Activated effector memory CD4-positive, alpha-beta T cell treated with anti-CD3 and anti-CD28 coated beads, Interleukin-2, amount 50 U/mL, for 16 hours (primary cell): ENCODE data around the gene MYOF.
"Not testable (repeated sequence)": the region's sequence is repeated elsewhere in the genome, so short reads cannot be mapped to it uniquely, and the experiment has no call there.

Experiments used
- DNase-seq: peaks from one replicate; pipeline ENCODE4 v3.0.0-alpha.2; 2020

Gene MYOF

DNA sequence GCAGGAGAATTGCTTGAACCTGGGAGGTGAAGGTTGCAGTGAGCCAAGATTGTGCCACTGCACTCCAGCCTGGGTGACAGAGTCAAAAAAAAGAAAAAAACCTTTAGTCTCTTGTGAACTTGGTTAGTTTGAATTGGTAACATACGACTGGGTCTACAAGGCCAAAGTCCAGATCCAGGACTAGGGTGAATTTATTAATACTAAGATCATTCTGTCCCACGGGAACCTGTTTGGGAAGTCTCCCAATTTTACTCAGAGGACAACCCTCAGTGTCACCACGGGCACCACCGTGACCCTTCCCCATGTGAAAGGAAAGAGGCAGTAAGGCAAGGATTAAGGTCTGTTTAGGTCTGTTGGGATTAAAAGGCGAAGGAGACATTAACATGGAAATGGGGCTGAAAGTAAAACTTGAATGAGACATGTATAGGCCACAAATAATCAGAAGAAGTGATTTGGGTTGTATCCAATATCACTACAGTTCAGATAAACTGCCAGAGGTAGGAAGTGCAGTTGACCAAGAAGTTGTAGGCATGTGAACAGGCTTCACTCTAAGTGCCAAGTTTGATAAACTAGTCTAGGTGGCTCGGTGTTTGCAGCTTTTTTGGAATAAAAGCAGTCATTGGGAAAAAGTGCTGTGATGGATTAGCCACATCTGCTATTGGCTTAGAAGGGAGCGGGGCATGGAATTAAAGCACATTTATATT, 30.7 kb downstream of the MYOF start:
- DNase-seq: no peak

DNA sequence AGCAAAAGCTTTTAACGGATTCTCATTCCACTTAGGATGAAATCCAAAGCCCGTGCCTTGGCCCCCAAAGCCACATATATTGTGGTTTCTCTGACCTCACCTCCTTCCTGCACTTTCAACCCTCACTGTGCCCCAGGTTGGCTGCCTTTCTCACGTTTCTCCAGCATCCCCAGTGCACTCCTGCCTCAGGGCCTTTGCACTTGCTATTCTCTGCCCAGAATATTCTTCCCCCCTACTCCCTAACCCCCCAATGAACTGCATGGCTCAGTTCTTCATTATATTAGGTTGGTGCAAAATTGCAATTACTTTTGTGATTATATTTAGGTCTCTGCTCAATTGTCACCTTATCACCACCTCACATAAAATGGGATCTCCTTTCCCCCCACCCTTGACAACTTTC, 34.2 kb downstream of the MYOF start:
- no peak for DNase-seq

DNA sequence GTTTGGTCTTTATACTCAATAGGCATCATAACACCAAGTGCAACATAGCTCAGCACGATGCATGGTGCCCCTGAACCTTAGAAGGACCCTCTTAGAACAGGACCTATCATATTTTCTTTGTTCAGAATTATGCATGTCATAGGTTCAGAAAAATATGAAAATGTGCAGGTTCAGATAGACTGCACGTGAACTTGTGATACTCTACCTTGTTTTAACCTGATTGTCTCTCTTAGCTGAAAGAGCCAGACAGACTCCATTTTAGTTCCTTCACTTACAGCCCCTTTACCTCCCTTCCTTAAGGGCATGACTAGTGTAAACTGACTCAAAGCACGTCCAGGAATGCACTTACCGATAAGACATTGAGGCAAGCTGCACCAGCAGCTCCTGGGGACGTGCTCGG, 35.1 kb downstream of the MYOF start:
- DNase-seq: no peak

DNA sequence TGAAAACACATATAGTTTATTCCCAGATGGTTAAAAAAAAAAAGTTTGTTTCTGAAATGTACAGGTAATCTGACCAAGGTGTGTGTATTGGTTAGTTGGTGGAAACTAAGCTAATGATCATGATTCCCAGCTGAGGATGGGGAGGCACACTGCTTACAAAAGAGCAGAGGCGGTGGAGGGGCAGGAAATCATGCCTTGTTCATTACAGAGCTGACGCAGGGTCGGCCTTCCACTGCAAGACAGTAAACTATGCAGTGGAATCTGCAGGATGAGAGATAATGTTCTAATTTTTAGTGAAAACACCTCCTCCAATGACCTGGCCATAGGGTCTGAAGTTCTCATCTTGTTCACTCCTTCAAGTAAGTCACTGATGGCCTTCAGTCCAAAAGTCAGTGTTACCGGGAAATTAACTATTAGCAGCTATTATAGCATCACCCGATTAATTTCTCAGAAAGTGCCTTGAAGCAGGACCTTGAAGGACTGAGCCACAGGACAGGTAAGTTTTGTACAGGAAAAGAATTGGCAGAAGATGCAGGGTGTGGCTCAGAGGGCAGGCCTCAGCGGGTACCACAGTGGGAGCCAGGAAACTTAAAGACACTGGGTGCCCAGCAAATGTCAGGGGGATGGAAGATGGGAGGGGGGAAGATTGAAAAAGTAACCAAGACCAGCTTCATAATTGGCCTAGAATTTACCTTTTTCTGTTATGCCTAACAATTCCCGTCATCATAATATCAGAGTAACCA, 36.0 kb downstream of the MYOF start:
- DNase-seq: no peak

DNA sequence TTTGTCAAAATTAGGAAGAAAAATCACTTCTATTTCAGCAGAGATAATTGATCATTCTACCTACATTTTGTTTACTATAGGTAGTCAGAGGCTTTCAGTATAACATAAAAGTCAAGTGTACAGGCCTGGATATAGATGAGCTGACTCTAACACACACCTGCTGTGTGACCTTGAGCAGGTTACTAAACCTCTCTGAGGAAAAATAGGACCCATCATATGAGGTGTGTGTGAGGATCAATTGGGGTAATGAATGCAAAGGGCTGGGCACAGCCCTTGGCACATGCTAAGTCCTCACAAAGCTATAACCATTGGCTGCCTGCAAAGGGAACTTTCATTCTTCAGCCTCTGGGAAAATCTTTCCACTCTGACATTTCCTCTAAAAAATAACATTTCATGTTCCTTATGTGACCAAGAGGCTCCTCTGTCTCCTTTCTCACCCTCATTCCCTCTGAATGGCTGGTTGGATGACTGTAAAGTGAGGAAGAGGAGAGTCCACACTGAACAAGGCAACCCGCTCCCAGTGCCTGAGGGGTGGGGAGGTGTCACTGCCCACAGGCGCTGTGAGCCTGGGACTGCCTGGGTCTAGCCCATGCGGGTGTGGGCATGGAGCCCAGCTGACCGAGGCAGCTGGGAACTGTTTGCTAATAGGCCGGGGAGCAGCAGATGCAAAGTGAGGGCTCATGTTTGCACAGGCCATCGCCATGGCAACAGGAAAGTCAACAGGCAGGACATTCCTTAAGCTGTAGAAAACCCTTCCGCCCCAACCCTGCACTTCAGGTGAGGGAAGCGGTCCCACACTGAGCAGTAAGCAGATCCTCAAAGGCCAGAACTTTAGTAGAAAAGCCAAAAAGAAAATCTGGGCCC, 36.8 kb downstream of the MYOF start:
- DNase-seq: no peak

DNA sequence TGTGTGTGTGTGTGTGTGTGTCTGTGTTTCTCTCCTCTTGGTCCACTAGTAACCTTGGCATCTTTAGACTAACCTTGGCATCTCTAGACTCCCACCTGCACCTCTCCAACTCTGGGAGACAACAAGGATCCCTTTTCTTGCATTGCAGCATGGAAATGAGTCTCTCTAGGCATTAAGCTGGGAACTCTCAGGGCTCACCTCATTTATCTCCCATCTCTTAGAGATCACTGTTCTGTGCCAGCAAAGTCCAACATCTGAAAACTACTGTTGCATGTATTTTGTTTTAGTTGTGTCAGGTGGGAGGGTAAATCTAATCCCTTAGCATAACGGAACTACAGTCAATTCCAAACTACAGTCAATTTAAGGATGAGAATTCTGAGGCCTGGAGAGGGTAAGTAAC, 38.7 kb downstream of the MYOF start:
- DNase-seq: no peak

DNA sequence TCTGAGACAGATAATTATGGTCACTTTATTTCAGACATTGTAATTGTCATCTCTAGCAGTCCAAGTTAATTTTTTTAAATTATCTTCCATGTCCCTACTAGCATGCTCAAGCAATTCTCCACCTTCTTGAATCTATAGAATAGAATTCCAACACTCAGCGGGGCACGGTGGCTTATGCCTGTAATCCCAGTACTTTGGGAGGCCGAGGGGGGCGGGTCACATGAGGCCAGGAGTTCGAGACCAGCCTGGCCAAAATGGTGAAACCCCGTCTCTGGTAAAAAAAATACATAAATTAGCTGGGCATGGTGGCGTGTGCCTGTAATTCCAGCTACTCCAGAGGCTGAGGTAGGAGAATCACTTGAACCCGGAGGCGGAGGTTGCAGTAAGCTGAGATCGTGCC, 39.4 kb downstream of the MYOF start:
- DNase-seq: not testable (repeated sequence)

DNA sequence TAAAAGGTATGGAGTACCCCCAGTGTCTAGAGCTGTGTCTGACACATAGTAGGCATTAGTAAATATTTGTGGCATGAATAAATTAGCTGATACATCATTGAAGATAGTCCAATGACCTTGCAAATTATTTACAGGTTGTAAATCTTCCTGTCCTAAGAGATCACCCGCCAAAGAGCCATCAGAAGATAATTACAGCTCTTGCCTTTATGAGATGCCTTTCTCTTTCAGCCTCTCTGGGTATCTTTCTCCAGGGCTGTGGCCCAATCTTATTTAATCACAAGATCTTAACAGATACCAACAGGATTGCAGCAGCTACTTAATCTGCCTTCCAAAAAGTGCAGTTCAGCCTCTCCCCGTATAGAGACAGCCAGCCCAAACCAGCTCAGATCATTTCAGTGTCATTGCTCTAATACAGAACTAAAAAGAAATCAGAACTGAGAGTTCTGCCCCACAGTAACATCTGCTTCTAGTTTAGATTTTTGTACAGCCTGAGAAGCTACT, 41.5 kb downstream of the MYOF start:
- DNase-seq: no peak

DNA sequence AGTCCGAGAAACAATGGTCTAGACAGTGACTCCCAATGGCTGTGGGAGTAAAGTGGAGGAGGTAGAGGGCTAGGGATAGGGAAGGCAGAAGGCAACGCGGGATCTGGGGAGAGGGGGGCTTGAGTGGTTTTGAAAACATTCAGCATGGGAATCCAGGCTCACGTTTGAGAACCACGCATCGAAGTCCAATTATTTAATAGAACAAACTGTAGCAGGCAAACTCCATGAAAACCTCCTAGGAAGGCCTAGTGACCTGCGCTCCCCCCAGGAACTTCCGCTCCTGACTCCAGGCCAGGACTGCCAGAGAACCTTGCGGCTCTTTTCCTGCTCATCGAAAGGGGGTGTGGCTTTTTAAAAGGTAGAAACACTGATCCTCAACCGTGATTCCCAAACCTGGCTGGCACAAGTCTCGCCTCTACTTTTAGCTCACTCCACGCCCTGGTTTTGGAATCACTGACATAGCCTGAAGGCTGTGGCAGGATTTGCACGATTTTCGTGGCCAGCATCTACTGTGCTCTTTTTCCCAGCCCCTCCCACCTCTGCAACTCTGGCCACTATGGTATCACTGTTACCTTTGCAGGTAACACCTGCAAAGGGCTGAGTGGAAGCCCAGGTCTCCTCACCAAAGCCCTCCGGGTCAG, 43.4 kb downstream of the MYOF start:
- DNase-seq: no peak

DNA sequence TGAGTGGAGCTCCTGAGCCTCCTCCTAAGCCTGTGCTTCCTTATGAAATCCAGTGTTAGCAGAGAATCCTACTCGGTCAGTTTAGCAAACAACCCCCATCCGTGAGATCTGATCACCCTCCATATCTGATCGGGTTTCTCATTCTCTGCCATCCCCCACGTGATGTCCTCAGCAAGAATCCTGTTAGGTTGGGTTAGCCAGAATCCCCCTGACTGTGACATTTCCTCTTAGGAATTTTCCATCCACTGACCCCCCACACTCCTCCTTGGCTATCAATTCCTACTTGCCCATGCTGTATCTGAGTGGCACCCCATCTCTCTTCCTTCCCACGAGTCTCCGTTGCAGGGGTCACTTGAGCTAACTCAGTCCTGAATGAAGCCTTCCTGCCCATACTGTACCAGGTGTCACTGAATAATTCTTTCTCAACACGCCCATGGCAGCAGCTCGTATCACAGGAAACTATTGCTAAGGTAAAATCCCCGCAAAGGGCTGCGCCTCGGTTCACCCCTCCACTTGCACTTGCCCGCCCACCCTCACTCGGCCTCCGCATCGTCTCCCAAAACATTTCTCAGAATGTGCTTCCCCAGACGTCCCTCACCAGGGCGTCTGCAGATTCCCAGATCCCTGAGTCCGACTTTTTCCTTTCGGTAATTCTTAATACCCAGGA, 44.1 kb downstream of the MYOF start:
- DNase-seq: no peak

DNA sequence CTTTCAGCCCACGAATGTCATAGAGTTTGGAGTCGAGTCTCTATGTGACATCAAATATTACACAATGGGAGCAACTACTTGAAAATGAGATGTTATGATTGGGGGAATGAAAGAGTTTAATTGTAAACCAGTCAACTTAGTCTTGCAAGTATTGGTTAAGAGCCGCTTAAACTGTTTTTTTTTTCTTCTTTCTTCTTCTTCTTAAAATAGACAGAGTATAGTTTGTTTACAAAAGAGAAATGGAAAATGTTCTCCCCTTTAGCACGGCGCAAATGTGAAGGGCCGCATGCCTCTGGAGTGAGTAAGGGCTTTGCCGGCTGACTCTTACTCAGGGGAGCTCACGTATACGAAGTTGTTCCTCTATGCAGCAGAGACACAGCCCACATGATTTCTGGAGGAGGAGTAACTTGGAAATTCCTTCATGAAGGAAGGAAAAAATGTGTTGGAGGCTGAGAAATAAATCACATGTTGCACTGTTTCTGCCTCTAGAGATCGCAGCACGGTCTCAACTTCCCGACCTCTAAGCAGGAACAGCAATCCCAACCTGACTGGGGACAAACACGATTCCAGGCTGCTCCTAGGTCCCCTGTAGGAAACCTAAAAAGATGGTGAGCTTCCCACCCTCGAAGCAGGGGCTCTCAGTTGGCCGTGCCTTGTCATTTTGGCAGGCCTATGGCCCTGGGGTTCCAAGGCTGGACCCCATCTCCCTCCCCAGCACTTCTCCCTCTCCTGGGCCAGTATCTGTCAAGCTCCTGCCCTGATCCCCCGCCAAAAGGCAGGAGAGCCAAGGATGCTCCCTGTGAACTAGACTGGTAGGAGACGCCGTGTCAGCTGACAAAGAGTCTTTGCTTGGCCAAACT, 44.8 kb downstream of the MYOF start:
- DNase-seq: no peak

DNA sequence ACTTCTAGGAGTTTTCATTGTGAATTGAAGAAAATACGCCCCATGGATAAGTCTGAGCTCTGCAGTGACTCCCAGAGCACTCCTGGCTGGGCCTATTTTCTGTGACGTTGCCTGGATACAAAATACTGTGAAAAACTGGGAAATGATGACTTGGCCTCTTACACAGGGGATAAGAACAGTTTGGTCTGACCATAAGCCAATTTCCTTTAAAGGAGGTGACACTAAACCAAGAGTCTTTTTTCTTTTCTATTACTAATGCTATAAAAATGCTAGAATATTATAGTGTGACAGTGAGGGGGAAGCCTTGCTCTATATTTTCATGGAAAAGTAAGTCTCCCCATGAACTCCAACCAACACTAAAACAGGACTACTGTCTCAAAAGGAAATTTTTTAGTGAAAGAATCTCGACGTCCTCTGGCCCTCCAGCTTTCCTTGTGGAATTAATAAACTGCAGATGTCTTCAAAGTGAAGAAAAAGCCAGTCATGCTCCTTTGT, 45.5 kb downstream of the MYOF start:
- no peak for DNase-seq

DNA sequence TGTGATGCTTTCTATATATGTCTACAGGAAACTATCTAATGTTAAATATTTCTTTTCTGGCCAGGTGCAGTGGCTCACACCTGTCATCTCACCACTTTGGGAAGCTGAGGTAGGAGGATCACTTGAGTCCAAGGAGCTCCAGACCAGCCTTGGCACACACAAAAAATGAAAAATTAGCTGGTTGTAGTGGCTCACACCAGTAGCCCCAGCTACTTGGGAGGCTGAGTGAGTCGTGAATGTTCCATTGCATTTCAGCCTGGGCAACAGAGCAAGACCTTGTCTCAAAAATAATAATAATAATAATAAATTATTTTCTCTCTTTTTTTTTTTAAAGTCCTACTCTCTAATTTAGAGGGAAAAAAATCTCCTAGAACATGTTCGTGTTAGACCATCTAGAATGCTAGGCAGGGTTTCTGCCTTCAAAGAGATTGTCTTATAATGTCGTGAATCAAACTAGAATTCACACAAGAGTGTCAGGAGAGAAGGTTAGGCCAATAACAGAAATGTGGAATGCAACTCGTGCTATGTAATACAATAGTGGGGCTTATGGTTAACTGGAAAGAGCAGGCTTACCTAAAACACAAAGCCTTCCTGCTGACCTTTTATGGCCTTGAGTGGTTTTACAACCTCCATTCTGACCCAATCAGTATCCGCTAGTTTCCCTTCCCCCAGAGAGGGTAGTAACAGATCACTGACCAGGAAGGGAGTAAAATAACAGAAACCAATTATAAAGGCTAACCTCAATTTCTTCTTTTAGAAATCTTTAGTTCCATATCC, 46.3 kb downstream of the MYOF start:
- no peak for DNase-seq

DNA sequence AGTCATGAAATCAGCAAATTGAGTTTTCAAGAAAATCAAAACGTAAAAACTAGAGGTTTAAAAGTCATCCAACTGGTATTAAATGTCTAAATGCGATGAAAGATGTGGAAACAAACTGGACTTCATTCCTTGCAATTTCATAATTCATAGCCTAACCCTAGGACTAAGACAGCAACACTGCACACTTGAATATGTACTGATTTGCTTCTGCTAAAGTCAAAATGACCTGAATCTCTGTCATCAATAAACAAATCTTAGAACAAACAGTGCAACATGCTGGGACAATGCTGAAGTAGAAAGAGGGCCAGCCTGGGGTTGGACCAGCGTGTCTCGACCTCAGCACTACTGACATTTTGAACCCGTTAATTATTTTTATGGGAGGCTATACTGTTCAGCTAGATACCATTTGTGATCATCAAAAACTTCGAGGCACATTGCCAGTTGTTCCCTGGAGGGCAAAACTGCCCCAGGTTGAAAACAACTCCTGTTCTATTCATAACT, 47.1 kb downstream of the MYOF start:
- DNase-seq: no peak

DNA sequence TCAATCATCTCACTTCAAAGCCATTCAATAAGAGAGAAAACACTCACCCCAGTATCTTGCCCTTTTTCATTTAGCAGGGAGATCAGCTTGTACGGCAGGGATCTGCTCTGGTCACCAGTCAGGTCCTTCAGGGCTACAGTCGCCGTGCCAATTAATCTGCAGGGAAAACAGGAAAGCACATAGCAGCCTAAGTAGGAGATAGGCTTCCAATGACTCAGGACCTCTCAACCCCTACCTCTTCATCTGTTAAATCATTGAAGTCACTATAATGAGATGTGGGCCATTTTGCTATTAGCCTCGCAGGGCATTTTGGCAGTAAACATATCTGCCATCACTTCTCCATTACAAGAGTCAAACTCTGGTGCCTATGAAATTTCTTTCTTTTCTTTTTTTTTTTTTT, 50.8 kb downstream of the MYOF start:
- no peak for DNase-seq

DNA sequence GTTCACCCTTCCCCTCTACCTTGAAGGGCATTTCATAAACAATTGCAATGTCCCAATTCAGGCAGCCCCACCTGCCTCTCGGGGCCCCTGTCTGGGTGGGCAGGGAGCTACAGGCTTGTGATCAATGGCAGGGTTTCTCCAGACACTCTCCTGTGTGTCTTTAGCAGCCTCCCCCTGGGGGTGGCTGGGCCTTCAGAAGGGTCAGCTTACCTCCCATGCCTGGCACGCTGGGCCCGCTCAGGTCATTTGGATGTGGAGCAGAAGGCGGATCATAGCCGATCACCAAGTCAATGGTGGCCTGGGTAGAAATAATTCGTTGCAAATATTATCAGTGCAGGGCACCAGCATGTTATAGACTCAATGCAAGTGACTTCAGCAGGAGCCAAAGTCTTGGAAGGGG, 56.3 kb downstream of the MYOF start:
- DNase-seq: no peak

DNA sequence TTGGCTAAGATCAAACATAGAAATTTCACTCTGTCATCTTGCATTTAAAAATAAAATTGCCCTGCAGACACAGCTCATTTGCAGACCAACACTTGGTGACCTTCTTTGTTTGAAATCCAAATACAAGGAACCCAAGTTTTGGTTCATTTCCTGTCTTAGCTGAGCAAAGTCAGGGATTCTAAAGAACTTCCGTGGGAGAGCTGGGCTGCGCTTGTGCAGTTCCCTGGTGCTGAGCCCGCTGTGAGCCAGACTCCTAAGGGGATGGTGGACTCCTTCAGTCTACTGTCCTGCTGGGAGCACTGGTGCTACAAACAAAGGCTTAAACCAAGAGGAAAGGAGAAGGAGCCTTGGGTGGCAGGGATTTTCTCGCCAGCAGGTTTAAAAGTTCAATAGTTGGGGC, 60.0 kb downstream of the MYOF start:
- no peak for DNase-seq

DNA sequence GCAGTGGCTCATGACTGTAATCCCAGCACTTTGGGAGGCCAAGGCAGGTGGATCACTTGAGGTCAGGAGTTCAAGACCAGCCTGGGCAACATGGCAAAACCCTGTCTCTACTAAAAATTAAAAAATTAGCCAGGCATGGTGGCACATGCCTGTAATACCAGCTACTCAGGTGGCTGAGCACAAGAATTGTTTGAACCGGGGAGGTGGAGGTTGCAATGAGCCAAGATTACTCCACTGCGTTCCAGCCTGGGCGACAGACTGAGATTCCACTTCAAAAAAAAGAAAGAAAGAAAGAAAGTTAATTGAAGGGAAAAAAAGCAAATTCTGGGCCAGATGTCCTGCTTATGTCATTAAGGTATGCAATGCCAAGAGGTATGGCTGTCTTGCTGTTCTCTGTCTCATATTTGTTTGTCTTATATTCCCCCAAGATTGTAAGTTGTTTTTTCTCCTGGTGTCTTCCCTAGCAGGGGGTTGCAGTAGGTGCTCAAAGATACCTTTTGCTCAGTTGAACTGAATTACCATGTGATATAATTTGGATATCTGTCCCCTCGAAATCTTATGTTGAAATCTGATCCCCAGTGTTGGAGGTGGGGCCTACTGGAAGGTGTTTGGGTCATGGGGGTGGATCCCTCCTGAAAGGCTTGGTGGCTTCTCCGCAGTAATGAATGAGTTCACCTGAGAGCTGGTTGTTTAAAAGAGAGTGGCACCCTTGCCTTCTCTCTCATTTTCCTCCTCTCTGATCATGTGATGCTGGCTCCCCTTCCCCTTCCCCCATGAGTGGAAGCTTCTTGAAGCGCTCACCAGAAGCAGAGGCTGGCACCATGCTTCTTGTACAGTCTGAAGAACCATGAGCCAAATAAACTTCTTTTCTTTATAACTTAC, 60.9 kb downstream of the MYOF start:
- no peak for DNase-seq

DNA sequence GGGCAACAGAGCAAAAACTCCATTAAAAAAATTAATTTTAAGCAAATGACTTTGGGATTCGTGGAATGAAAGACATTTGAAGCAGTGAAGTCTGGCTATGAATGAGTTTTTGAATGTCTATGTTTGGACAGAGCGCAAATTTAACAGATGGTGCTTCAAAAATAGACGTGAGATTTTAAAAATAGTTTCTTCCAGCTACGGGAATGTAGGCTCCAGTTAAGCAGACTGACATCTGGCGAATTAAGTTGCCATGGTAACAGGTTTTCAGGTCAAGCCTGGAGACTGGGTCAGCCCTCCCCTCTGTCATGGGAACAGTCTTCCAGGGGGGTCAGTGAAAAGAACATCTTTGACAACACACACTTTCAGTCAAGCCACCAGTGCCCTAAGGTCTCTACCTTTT, 62.0 kb downstream of the MYOF start:
- DNase-seq: no peak
